UCSD-AML1 (cell line): ENCODE measurements around the gene ITGBL1.

Source experiments
- DNase-seq: peaks from one replicate; lab custom pipeline; 2025; ENCODE audit not compliant: unreplicated experiment; lab: John Stamatoyannopoulos, UW

ITGBL1 gene

DNA sequence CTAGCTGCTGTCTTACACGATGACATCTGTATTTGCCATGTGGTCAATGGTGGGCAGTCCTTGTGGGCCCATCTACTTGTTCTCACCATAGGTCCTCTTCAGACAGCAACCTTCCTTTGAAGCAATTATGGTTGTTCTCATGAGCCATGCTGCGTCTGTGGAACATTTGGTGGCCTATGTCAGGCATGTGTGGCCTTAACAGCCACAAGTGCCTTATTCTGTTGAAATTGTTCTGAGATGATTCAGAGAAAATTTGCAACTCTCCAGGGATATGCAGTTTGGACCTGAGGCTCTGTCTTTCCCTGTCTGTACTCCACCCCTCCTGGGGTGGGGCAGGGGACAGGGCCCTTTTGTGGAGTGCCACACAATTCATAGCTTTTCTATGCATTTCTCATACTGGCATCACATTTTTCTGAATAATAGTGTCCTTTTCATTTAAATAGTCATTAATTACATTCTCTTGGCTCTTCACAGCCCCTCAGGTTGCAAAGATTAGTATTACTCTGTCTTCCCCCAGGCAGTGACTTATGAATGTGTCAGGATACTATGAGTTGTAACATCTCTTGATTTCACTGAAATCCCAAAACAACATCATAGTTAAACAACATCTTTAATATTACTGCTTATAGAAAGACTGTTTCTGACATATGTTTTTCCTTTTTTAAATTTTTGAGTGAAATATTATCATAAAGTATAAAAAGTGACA lies 102.1 kb downstream of the ITGBL1 start:
- DNase-seq, result no peak

DNA sequence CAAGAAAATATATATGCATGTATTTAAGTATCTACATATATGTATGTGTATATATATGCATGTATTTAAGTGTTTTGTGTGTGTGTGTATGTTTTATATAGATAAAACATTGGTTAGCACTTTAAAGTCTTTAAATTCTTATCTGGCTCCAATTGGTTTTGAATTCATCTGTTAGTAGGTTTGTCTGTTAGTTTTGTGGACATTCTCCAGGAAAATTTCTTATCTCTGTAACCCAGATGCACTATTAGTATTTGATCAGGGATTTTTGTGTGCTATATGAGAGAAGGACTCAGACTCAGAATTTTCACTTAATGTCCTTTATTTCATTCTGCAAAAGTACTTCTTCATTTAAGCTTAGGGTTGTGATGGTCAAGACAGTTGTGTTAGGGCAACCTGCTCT lies 103.1 kb downstream of the ITGBL1 start:
- no peak for DNase-seq

DNA sequence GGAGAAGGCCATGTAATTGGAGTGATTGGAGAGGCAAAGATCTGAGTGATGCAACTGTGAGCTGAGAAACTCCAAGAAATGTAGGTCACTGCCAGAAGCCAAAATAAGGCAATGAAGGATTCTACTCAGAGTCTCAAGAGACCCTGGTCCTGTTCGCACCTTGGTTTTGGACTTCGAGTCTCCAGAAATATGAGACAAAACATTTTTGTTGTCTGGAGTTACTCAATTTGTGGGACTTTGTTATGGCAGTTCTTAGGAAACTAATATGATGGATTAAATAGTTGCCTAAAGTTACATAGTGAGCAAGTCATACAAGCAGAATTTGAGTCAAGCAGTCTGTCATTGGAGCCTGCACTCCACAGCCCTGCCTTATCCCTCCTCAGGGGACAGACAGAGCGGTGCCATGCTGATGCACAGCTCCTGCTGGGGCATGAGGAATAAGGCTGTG lies 104.2 kb downstream of the ITGBL1 start:
- DNase-seq, result no peak

DNA sequence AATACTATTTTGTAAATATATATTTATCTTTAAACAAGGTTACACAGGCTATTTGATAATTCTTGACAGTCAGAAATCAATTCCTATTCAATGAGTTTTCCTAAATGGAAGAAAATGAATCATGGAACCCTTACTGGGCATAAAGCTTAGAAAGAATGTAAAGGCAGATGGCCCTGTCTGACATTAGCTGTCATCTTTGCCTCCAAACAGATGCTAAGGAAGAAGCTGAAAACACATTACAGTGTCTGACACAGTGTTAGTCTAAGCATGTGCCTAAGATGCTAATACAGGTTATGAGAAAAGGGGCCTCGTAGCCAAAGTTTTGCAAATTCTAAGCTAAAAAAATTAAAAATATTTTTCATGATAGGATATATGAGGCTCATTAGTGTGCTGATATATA lies 112.8 kb downstream of the ITGBL1 start:
- no peak for DNase-seq

DNA sequence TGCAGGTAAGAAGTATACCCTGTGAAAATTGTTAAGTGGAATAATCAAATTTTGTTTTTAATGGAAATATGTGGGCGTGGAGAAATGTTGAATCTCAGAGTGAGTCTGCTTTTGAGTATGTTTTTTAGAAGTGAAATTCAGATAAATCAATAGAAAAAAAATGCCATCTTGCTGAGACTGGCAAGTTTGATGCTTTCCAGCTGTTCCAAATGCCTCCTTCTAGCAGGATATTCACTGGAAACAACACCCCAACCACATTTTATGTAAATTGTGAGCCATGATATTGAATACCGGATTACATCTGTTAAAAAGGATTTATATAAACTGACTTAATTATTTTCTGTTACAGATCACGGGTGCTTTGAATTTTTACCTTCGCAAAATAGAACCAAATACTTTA lies 115.4 kb downstream of the ITGBL1 start:
- no peak for DNase-seq

DNA sequence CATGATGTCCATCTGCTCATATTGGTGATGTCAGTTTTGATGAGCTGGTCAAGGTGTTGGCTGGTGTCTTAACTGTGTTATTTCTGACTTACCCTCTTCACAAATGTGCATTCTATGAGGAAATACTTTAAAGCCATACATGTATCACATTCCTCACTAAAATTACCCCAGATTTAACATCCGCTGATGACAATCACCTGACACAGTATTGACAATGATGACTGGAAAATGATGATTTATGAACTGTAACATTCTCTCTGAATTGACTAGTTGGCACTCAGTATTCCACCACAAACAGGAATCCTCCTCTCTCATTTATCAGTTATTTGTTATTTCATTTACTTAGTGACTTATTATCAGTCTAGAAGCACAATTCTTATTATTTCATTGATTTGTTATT lies 117.3 kb downstream of the ITGBL1 start:
- no peak for DNase-seq

DNA sequence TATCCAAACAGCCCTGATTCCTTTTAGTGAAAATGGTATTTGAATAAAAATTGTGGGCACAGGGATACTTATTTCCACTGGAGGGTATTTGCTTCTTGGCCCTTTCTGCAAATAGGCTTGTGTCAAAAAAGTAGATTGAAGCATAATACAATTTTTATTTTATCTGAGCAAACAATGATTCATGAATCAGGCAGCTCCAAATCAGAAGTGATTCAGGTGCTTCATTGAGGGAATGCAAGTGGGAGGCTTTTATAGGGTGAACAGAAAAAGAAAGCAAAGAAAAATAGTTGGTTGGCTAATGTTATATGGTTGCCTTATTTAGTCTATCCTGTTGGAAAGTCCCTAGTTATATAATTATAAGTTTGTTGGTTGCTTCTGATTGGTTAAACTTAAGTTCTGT lies 117.9 kb downstream of the ITGBL1 start:
- DNase-seq, result no peak

DNA sequence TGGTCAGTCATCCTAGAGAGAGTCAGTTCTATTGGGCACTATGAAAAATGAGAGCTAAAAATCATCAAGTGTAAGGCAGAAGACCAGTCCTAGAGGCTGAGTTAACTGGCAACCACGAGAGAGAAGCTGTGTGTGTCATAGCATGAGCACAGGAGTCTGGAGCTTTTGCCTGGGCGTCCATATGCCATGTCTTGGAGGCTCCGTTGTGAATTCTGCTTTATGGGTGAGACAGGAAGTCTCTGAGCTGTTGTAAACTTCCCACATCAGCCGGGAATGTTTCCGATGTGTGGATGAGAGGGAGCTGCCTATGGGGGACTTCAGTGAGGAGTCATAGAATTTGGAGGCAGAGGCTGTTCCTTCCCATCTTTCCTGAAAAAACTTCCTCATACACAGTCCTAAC lies 120.0 kb downstream of the ITGBL1 start:
- no peak for DNase-seq

DNA sequence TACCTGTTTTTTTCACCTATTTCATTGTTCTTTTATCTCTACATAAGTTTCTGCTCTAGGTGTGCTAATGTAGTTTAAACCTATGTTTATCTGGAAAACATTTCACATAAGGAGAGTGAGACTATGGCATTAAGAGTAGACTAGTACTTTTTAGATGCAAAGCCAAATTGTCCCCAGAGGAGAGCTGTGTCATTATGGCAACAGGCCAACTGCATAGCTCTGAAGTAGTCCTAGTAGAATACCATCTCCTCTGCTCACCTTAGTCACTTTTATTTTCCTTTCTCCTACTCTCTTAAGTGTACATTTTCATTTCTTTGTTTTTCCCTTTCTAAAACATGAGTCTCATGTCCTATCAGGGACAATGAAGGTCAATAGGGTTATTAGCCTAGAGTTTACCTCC lies 123.1 kb downstream of the ITGBL1 start:
- DNase-seq, result no peak

DNA sequence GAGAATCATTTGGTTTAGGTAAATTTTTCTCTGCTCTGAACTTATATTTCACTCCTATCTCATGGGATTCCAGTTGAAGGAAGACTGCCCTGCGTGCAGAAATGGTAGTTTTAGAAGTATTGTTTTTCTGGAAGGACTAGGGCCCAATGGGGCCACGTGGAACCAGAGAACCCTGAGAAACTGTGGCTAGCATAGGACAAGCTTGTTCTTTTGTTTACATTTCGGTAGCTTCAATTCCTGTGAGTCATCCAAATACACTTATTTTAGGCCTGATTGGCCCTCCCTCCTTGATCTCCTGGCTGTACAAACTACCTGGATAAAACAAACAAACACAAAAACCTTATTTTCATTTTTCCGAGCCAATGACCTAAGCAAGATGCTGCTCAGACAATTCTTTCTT lies 124.0 kb downstream of the ITGBL1 start:
- no peak for DNase-seq

DNA sequence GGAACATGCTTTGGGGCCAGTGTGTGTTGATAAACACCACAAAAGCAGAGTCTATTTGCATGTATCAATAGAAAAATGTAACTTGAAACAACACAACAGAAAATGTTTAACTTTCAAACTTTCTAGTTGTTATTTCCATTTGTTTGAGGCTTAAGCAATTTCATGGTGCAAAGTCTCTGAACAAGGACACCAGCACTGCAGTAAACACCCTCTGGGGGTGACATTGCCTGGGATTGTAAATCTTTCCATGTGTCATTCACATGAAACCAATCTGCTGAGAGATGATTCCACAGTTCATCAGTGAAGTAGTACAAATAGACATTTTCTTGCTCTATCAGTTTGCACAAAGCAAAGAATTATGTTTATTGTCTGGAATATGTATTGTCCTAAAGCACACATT lies 124.5 kb downstream of the ITGBL1 start:
- no peak for DNase-seq

DNA sequence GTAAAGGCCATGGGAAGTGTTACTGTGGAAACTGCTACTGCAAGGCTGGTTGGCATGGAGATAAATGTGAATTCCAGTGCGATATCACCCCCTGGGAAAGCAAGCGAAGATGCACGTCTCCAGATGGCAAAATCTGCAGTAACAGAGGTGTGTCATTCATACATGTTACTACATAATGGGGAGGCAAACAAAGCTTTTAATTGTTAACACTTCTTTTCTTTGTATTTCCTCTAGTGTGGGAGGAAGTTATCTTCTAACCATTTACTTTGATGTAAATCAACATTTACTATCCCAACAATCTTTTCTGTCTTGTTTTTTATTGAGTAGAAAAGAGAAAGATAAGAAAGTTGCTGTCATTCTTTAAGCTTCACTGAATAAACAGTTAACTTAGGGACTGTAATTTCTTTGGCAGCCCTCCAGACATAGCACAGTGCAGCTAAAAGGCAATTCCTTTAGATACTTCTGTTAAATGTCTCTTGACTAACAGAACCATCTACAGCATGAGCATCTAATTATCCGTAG lies 126.9 kb downstream of the ITGBL1 start:
- DNase-seq, result no peak

DNA sequence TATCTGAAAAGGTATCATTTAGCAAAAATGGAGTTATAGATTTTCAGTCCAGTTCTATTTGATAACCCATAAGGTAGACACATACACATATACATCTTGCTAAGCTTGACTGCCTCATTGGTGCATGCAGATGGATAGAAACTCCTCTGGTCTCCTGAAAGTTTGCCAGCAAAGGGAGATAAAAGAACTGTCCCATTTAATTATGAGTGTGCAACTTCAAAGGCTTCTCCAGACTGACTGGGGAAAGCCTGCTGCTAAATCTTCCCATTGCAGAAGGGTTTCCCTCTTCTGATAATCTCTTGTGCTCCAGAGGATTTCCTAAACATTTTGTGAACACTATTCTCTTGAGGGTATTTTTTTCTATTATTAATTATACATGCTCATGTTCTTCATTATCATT lies 131.9 kb downstream of the ITGBL1 start:
- no peak for DNase-seq

DNA sequence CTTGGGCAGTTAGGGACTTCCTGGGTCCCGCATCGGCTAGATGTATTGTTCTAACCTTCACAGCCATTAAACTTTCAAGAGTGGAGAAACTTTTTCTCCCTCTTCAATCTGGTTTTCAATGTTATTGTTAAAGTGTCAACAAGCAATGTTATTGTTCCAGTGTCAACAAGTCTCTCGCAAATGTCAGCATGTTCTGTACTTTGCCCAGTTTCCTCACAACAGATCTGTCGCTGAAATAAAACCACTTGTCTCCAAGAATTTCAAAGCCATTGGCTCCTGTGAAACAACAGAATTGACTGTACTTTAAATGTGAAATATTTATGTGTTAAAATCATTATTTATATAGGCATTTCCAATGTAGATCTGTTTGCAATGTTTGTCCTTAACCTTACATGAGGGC lies 138.0 kb downstream of the ITGBL1 start:
- no peak for DNase-seq

DNA sequence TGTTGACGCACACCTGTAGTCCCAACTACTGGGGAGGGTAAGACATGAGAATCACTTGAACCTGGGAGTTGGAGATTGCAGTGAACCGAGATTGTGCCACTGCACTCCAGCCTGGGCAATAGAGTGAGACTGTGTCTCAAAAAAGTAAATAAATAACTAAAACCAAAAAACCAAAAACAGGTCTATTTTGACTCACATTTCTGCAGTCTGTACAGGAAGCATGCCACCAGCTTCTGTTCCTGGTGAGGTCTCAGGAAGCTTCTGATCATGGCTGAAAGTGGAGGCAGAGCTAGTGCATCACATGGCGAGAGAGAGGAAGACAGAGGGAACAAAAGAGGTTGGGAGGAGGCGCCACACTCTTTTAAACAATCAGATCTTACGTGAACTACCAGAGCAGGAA lies 142.5 kb downstream of the ITGBL1 start:
- DNase-seq, result no peak

DNA sequence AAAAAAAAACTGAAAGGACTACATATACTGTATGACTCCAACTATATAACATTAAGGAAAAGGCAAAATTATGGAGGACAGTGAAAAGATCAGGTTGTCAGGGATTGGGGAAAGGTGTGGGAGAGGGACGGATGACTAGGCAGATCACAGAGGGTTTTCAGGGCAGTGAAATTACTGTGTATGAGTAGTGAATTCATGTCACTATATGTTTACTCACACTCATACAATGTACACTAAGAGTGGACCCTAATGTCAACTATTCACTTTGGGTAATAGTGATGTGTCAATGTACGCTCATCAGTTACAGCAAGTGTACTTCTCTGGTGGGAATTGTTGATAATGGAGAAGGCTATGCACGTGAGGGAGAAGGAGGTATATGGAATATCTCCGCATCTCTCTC lies 144.3 kb downstream of the ITGBL1 start:
- no peak for DNase-seq

DNA sequence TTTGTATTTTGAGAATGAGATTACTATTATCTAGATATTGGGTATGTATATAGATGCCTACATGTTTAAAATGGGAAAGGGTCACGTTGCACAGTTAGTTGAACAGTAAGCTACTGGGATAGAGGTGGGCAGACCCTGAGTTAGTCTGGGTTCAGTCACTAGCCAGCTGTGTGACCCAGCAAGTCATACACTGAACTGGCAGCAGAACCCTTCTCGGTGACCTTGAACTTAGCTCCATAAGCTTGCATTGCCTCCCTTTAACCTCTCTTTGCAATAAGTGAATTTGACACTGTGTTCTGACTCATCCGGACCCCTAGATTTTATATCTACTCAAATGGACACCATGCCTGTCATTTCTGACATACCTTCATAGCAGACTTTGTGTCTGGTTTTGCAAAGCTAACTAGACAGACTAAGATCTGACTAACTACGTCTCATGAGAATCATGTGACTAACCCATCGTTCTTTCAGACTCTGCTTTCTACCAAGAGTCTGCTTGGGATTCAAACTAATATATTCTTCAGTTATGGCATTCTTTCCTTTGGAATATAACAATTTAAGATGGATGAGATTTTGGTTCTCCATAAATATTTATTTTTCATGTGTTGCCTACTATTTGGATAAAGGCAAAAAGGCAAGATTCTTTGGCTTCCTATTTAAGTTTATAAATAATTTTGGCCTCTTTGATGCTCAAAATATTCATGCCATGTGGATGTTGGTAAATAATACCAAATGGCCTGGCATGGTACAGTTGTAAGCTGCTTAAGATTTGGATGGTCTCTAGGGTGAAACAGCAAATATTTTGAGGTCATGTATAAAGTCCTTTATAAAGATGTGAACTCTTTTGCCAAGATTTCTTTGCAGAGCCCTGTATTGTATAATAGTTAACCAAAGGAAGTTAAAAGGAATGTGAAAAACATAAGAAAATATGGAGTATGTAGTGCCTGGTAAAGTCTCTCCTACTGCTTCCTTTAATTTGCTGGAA lies 159.3 kb downstream of the ITGBL1 start:
- DNase-seq, result no peak

DNA sequence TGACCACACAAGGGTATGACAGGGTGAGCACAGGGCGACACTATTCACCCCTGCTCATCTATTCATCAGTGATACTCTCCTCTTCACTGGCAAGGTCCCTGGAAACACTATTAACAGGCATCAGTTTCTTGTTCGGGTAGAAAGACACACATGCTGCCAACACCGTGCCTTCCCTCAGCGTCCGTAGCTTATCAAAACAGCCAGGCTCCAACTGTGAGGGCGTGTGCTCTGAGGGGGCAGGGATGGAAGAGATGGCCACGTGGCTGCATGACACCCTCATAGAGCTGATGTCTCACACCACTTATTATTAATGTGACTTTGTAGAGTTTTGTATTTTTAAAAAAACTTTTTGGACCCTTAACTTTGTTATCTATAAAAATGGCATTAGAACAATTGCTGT lies 160.3 kb downstream of the ITGBL1 start:
- no peak for DNase-seq

DNA sequence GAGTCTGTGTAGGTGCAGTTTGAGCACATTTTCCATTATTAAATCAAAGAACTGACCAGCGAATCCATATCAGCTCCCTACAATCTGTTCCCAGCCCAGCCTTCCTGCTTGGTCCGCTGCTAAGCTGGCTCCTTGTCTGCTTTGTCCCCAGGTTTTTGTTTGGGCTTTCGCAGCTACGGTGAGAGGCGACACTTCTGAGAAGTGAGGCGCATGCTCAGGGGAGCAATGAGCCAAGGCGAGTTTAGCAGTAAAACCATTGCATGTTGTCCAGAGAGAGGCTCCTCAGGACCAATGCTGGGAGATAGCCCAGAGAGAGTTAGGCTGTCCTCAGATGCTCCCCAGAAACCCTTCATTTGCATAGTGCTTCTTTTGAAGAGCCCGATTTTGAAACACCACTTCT lies 162.0 kb downstream of the ITGBL1 start:
- DNase-seq, result no peak

DNA sequence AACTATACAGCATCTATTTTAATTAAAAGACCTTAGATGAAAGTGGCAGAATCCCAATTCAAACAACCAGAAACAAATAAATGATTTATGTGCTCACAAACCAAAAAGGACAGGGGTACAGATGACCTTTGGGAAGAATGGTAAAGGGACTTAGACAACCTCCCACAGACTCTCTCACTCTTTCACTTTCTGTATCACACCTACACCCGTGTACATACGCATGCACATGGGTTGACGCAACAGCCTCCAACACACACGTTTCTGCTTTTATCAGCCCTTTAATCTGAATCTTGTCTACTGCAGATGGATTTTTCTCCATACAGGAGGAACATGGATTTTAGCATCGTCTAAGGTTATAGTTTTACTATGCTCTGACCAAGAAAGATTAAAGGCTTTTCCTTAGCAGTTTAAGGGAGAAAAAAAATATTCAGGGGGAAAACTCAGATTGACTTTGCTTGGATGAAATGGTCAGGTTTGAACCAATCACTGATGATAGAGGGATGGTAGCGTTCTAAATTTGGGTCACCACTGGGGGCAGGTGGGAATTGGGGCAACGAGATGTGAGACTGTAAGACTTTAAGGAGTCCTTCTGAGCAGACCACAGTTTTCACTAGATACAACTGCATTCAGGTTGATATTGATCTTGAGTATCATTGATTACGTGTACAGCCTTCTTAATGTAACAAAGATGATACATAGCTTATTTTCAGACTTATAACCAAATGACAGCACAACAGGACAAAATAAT lies 166.1 kb downstream of the ITGBL1 start:
- DNase-seq, result no peak

DNA sequence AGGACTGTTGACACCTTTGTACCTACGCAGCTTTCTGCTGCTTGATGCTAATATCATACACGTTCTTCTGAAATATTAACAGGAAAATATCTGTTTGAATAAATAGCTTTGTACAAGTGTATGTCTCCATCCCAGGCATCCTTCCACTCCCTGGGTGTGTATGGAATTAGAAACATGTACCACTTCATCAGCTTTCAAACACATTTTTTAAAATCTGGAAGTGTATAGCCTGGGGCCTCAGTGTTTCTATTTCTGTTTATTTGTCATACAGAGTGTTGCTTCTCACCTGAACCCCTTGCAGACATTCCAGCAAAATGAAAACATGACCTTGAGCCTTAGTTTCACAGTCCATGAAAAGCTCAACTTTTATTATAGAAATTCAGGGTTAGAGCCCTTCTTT lies 168.6 kb downstream of the ITGBL1 start:
- no peak for DNase-seq
